ENCODE data around the gene KCNN3. TPM values are rescaled to one million over a fixed set of nuclear protein-coding genes. Genes with fewer than 3 reads are reported as not detected.

The KCNN3 gene
- total RNA-seq, 1 experiment from 2014 or later = 0.41 TPM

GRCh38 chr1:154880671-154881070 is 10.6 kb upstream of the KCNN3 start:
- no peak for DNase-seq (ENCODE audit: low spot score)

GRCh38 chr1:154879038-154879421 is 8.9 kb upstream of the KCNN3 start:
- no peak for DNase-seq (ENCODE audit: low spot score)

GRCh38 chr1:154878371-154879037 is 8.4 kb upstream of the KCNN3 start:
- peak; percentile 68 for DNase-seq (ENCODE audit: low spot score)

GRCh38 chr1:154877370-154877974 is 7.4 kb upstream of the KCNN3 start:
- DNase-seq (ENCODE audit: low spot score) = no peak

- DNase-seq (ENCODE audit: low spot score) = no peak
These were observed 6.8 kb upstream of the KCNN3 start for GRCh38 chr1:154876842-154877369.

- no peak for DNase-seq (ENCODE audit: low spot score)
These were observed 4.4 kb upstream of the KCNN3 start for GRCh38 chr1:154874465-154874864.

- no peak for DNase-seq (ENCODE audit: low spot score)
These were observed 3.4 kb upstream of the KCNN3 start for GRCh38 chr1:154873321-154873950.

GRCh38 chr1:154871374-154871773 is 1.3 kb upstream of the KCNN3 start:
- no peak for DNase-seq (ENCODE audit: low spot score)

GRCh38 chr1:154870734-154871133 is 653 bp upstream of the KCNN3 start:
- no peak for DNase-seq (ENCODE audit: low spot score)

GRCh38 chr1:154869351-154870114 is 548 bp downstream of the KCNN3 start:
- DNase-seq (ENCODE audit: low spot score) = no peak

GRCh38 chr1:154867841-154868605 is 2.1 kb downstream of the KCNN3 start:
- no peak for DNase-seq (ENCODE audit: low spot score)

GRCh38 chr1:154867064-154867825 is 2.8 kb downstream of the KCNN3 start:
- DNase-seq (ENCODE audit: low spot score) = peak; percentile 74

GRCh38 chr1:154866257-154867063 is 3.6 kb downstream of the KCNN3 start:
- DNase-seq (ENCODE audit: low spot score) = no peak

- DNase-seq (ENCODE audit: low spot score) = no peak
These were observed 4.4 kb downstream of the KCNN3 start for GRCh38 chr1:154865442-154866256.

- DNase-seq (ENCODE audit: low spot score) = no peak
These were observed 5.7 kb downstream of the KCNN3 start for GRCh38 chr1:154864189-154864975.

GRCh38 chr1:154863315-154864174 is 6.5 kb downstream of the KCNN3 start:
- DNase-seq (ENCODE audit: low spot score) = peak; percentile 80

GRCh38 chr1:154862907-154863306 is 7.2 kb downstream of the KCNN3 start:
- no peak for DNase-seq (ENCODE audit: low spot score)

All from H4 (cell line).